Rectal smooth muscle tissue (tissue), 1 donor: ENCODE data around the gene RPS6KA3.
"Not testable (repeated sequence)": the region's sequence is repeated elsewhere in the genome, so short reads cannot be mapped to it uniquely, and the experiment has no call there.

Source experiments
- H3K27ac ChIP-seq: one replicate; pipeline ENCODE4 v1.7.0; 2013; ENCODE audit warnings: low read depth, low read length, inconsistent platforms
- H3K27me3 ChIP-seq: one replicate; pipeline ENCODE4 v1.7.0; 2013; ENCODE audit warnings: low read length; ENCODE audit not compliant: control insufficient read depth, insufficient read depth
- H3K36me3 ChIP-seq: one replicate; pipeline ENCODE4 v1.7.0; 2013; ENCODE audit warnings: low read length; ENCODE audit not compliant: control insufficient read depth, insufficient read depth
- H3K4me1 ChIP-seq: one replicate; pipeline ENCODE4 v1.7.0; 2013; ENCODE audit warnings: low read length; ENCODE audit not compliant: control insufficient read depth, insufficient read depth
- H3K4me3 ChIP-seq: one replicate; pipeline ENCODE4 v1.7.0; 2013; ENCODE audit warnings: low read length
- H3K9ac ChIP-seq: one replicate; pipeline ENCODE4 v1.7.0; 2013; ENCODE audit warnings: low read length

RPS6KA3 gene

GRCh38 chrX:20205927-20206708 lies 60.6 kb downstream of the RPS6KA3 start:
- Histone ChIP-seq H3K36me3 (peaks cover 5% of the 10 kb centered on the region), H3K4me3 (no peak overlapping the region), H3K27me3 (no peaks in the 10 kb centered on the region), H3K9ac (no peak overlapping the region), H3K4me1 (no peaks in the 10 kb centered on the region), H3K27ac (no peak overlapping the region)

GRCh38 chrX:20204351-20204750 lies 62.4 kb downstream of the RPS6KA3 start:
- Histone ChIP-seq H3K27me3 (no peaks in the 10 kb centered on the region), H3K36me3 (peaks cover 5% of the 10 kb centered on the region), H3K27ac (no peak overlapping the region), H3K4me1 (no peaks in the 10 kb centered on the region), H3K4me3 (no peak overlapping the region), H3K9ac (no peak overlapping the region)

- Histone ChIP-seq H3K27me3 (no peaks in the 10 kb centered on the region), H3K4me1 (no peaks in the 10 kb centered on the region), H3K4me3 (no peak overlapping the region), H3K27ac (no peak overlapping the region), H3K36me3 (no peaks in the 10 kb centered on the region), H3K9ac (no peak overlapping the region)
Observed at GRCh38 chrX:20197641-20198210, 69.0 kb downstream of the RPS6KA3 start.

- no peaks in the 10 kb centered on the region for H3K36me3 ChIP-seq
- H3K9ac ChIP-seq, result no peak overlapping the region
- H3K27me3 ChIP-seq, result no peaks in the 10 kb centered on the region
- no peaks in the 10 kb centered on the region for H3K4me1 ChIP-seq
- no peak overlapping the region for H3K4me3 ChIP-seq
- no peak overlapping the region for H3K27ac ChIP-seq
Observed at GRCh38 chrX:20189171-20189570, 77.5 kb downstream of the RPS6KA3 start.

- Histone ChIP-seq H3K9ac (no peak overlapping the region), H3K27me3 (no peaks in the 10 kb centered on the region), H3K4me1 (no peaks in the 10 kb centered on the region), H3K4me3 (no peak overlapping the region), H3K36me3 (no peaks in the 10 kb centered on the region), H3K27ac (no peak overlapping the region)
Observed at GRCh38 chrX:20181598-20182329, 84.9 kb downstream of the RPS6KA3 start.

GRCh38 chrX:20177093-20177492 lies 89.6 kb downstream of the RPS6KA3 start:
- Histone ChIP-seq H3K4me1 (no peaks in the 10 kb centered on the region), H3K4me3 (no peak overlapping the region), H3K27ac (no peak overlapping the region), H3K36me3 (peaks cover 3% of the 10 kb centered on the region), H3K9ac (no peak overlapping the region), H3K27me3 (no peaks in the 10 kb centered on the region)

GRCh38 chrX:20173856-20174255 lies 92.9 kb downstream of the RPS6KA3 start:
- no peaks in the 10 kb centered on the region for H3K4me1 ChIP-seq
- no peak overlapping the region for H3K4me3 ChIP-seq
- no peaks in the 10 kb centered on the region for H3K27me3 ChIP-seq
- H3K36me3 ChIP-seq, result peaks cover 3% of the 10 kb centered on the region
- H3K27ac ChIP-seq, result no peak overlapping the region
- no peak overlapping the region for H3K9ac ChIP-seq

GRCh38 chrX:20173313-20173712 lies 93.4 kb downstream of the RPS6KA3 start:
- peaks cover 3% of the 10 kb centered on the region for H3K36me3 ChIP-seq

GRCh38 chrX:20171887-20172286 lies 94.8 kb downstream of the RPS6KA3 start:
- Histone ChIP-seq H3K4me1 (no peaks in the 10 kb centered on the region), H3K9ac (no peak overlapping the region), H3K27me3 (no peaks in the 10 kb centered on the region), H3K27ac (no peak overlapping the region), H3K4me3 (no peak overlapping the region), H3K36me3 (peaks cover 5% of the 10 kb centered on the region)

More at GRCh38 chrX:20173313-20173712, 93.4 kb downstream of the RPS6KA3 start:
- Histone ChIP-seq H3K27ac (no peak overlapping the region), H3K27me3 (no peaks in the 10 kb centered on the region), H3K4me1 (no peaks in the 10 kb centered on the region), H3K4me3 (no peak overlapping the region), H3K9ac (no peak overlapping the region)

GRCh38 chrX:20162516-20162915 lies 104.2 kb downstream of the RPS6KA3 start:
- H3K27ac ChIP-seq, H3K27me3 ChIP-seq, H3K4me1 ChIP-seq, H3K9ac ChIP-seq, H3K4me3 ChIP-seq, H3K36me3 ChIP-seq: not testable (repeated sequence)

- Histone ChIP-seq H3K9ac (no peak overlapping the region), H3K27me3 (no peaks in the 10 kb centered on the region), H3K4me1 (no peaks in the 10 kb centered on the region), H3K4me3 (no peak overlapping the region), H3K36me3 (no peaks in the 10 kb centered on the region), H3K27ac (no peak overlapping the region)
Observed at GRCh38 chrX:20159797-20160385, 106.8 kb downstream of the RPS6KA3 start.

- Histone ChIP-seq H3K9ac (no peak overlapping the region), H3K36me3 (no peaks in the 10 kb centered on the region), H3K27me3 (no peaks in the 10 kb centered on the region)
Observed at GRCh38 chrX:20151689-20152088, 115.0 kb downstream of the RPS6KA3 start.

More at GRCh38 chrX:20151689-20152088, 115.0 kb downstream of the RPS6KA3 start:
- no peaks in the 10 kb centered on the region for H3K4me1 ChIP-seq
- H3K27ac ChIP-seq, result no peak overlapping the region
- no peak overlapping the region for H3K4me3 ChIP-seq
